Fibroblast of gingiva (primary cell): ENCODE results near the gene CELF3.
A peak's percentile ranks its signal among the peaks of the same experiment; 100 is the strongest.

Source experiments
- DNase-seq: peaks from one replicate; pipeline ENCODE4 v3.0.0-alpha.2; 2011; ENCODE audit warnings: low read depth

The CELF3 gene

DNA sequence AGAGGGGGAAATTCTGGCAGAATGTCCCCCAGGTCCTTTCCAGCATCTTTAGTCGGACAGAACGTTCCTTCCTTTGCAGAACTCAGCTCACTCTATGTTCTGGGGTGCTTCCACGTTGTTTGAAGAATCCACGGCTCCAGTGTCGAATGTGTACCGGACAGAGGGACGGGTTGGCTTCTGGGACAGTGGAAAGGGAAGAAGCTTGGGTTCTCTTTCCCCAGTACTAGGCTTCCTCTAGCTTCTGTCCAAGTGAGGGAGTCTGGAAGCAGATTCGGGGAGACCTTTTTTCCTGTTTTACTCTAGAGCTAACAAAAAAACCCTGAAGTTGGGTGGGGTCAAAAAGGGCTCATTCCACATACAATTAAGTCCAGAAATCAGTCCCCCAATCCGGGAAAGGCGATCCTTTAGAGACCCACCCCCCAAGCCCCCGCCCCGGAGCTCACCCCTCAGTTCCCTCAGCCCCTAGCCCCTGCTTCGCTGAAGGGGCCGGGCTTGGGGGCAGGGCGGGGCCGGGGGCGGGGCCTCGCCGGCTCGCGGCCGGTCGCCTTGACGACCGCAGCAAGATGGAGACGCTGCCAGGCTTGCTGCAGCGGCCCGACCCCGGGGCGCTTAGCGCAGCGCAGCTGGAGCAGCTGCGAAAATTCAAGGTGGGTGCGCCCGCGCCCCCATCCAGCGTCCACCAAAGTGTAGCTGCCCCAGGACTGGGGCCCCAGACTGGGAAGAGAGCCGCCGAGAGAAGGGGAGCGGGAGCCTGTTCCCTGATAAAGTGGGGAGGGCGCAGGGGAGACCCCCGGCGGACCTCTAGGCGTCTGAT, 4.6 kb upstream of the CELF3 start, which contains the start of gene RIIAD1:
RIIAD1 (plus strand) TSS at position 549 of the 814 bp plus-strand sequence; CDS start at position 564, 15 bp downstream.
- DNase-seq: no peak

DNA sequence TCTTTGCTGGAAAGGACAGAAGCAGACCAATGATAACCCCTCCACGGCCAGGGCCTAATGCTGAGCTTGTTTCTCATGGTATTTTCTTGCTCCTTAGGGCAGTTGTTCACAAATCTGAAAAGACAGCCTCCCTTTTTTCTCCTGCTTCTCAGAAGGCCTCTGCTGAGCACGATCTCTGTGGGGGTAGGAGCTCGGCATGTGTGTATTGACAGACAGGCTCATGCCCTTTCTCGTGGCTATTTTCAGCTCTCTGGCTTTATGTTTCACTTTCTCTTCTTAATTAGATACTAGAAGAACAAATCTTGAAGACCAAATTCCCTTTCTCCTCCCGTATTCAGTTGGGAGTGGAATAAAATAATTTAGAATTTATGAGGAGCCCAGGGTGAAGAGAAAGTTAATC, 4.0 kb upstream of the CELF3 start:
- DNase-seq: peak; percentile 9

DNA sequence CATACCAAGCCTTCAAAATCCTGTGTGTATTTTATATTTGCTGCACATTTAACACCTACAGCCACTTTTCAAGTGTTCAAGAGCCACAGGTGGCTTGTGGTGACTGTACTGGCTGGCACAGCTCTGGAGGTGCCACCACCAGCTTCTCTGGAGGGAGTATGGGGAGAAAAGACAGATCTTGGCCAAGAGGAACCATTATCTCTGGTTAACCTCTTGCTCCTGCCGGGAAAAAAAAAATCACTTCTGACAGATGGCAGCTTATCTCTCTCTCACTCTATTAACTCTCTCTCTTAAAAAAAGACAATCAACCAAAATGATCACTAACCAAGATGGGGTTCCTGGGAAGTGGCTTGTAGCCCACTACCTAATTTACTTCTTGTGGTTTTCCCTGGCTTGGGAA, 3.5 kb upstream of the CELF3 start:
- no peak for DNase-seq

DNA sequence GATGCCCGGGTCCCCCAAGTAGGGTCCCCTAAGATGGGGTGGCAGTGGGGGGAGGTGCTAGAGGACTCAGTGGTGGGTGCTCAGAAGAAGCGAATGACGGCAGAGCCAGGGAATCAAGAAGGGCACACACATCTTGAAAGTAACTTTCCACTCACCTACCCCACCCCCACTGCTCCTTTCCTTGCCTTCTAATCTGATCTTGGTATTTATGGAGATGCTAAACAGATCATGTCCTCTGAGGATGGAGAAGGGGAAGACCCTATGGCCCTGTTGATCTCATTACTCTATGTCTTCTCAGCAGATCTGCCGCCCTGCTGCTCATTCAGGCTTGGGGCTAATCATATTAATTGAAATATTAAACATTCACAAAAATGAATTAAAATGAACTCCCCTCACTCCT, 2.1 kb upstream of the CELF3 start:
- no peak for DNase-seq

DNA sequence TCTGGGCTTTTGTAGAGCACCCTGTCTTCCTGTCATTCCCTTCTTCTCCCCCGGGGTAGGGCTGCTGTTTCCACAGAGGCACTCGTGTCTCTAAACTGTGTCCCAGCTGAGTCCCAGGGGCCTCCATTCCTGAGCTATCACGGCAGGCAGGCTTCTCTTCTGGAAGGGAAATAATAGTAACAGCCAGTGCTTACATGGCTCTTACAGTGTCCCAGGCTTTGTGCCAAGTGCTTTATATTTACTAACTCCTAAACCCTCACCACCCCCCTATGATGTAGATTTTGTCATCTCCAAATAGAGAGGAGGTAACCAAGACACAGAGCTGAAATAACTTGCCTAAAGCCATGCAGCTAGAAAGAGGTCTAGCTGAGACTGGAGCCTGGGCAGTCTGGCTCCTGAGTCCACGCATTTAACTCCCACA, 1.4 kb upstream of the CELF3 start:
- no peak for DNase-seq

DNA sequence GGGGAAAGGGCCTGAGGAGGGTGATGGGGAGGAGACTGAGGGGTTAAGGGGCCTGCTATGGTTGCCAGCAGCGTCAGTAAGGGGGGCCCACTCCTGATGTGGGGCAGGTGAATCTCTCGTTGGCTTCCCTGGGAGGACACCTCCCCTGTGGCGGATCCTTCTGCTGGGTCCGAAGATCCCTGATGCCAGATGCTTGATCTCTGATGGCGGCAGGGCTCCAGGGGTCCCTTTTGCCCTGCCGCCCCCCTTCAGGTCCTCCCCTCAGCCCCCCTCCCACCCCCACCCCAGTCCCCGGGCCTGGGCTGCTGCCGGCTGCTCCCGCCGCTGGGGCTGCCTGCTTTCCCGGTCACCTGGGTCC, 219 bp downstream of the CELF3 start:
- DNase-seq: no peak

DNA sequence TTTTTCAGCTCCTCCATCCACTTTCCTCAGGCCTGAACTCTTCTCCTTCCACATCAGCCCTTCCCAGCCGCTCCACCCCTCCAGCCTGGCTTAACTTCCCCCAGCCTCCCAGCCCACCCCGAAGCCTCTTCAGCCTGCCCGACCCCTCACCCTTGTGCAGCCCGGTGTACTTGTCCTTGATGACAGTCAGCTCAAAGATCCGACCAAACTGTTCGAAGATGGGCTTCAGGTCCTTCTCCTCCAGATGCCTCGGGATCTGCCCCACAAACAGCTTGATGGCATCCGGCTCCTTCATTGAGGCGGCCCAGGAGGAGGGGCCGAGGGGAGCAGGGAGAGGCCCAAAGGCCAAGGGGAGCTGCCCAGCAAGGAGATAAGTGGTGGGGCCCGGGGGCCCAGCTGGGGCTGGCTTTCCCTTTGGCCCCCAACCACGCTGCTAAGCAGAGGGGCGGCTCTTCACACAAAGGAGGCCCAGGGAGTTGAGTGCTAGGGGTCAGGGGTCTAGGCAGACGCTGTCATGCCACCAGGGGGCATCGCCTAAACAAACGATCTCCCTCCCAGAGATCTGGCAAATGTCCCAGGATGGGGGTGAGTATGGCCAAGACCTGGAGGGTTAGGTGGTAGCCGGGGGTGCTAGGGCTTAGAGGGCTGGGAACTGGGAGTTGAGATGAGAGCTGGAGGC, 738 bp downstream of the CELF3 start:
- no peak for DNase-seq

DNA sequence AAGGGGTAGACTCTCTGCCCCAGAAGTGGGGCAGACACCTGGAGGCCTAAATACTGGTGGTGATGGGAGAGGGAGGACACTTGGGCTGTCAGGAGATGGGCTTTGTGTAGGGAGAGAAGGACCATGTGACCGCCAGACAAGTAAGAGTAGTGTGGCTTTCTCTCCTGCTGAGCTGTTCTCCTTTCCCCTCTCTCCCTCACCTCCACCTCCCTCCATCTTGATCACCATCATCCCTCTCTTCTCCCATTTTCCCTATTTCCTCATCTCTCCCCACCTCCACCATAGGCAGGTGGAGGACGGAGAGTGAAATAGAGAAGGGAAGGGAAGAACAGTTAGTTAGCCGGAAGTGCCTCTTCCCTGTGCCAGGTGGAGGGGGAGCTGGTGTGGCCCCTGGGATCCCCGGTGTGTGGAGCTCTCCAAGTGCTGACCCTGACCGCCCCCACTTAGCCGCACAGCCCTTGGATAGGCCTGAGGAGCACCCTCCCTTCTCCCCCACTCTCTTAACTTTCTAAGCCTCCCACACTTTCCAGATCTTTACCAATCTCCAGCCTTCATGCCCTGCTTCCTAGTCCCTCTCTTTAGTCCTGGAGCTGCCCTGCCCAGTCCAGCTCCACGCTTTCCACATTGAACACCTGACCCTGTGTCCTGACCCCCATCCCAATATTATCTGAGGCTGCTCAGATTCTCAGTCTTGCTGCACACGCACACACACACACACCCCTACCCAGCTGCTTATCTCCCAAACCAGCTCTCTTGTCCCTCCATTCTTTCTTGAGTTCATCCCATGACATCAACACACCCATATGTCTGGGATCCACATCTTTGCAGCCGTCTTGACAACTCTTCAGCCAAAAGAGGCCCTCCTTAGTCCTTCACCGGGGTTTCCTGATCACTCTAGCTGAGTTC, 1.5 kb downstream of the CELF3 start:
- no peak for DNase-seq

DNA sequence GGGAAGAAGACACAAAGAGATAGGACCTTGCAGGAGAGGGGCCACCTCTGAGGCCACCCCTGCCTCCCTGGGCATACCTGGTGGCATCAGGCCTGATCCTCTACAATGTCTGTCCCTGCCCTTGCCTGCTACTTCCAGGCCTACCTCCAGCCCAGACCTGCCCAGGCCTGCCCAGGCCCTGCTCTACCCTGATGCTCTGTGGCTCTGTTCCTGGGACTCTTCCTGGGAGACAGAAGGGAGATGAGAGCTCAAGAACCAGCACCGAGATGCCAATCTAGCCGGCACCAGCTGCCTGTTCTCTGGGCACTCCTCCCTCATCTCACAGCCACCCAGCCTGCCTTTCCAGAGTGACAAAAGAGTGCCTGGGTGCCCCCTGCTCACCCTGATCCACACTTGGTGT, 2.7 kb downstream of the CELF3 start:
- no peak for DNase-seq

DNA sequence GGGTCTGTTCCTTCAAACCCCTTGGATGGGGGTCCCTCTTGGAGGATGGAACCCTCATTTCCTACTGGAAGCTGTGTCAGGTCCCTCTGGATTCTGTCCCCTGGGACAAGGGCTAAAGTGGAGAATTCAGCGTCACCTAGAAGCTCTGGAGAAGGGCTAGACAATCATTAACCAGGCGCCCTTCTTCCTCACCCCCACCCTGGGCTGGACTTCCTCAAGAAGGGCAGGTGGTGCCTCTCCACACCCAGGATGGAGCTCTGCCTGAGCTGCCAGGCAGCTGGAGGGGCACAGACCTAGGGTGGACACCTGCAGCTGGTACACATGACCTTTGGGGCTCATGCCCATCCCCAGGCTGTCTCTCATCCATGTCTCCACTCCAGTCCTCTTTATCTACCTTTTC, 3.6 kb downstream of the CELF3 start:
- DNase-seq: no peak

DNA sequence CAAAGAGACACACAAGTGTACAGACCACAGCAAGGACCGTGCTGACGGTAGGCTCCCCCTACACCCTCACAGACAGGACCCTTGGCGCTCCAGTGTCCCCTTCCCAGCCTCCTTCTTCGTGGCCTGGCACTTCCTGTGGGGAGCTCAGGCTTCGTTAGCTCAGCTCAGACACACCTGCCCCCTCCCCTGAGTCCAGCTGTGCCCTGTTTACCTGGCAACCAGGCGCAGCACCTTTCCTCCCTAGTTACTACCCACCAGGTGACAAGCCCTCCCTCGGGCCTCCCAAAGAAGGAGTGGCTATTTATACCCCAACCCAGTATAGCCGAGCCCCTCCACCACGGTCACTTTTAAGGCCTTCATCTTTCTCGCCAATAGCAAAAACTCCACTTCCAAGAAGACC, 4.7 kb downstream of the CELF3 start:
- no peak for DNase-seq

DNA sequence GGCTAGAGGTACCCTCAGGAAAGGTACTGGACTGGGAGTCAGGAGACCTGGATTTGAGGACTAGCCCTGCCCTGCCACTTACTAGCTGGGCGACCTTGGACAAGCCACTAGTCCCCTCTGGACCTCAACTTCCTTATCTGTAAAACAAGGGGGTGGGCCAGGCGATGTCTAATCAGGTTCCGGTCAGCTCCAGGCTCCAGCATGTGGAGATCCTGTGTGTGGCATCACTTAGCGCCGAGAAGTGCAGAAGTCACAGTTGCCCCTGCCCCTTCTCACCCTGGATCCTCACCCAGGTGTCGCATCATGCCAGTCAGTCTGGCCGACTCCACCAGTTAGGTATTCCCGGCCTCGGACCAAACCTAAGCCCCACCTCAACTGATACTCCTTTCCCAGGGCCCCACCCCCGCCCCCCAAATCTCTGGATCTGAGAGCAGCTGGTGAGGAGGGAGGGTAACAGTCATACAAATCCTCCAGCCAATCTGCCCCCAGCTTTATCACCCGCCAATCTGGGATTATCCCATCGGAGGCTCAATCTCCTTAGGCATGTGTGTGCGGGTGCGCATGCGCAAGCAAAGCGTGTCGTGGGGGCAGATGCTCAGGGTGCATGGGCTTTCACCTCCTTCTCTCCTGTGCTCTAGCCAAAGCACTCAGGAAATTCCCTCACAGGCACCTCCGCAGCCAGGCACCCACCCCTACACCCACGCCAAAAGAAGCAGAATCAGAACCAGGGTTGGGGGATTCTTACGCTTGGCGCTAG, 5.4 kb downstream of the CELF3 start:
- DNase-seq: no peak

DNA sequence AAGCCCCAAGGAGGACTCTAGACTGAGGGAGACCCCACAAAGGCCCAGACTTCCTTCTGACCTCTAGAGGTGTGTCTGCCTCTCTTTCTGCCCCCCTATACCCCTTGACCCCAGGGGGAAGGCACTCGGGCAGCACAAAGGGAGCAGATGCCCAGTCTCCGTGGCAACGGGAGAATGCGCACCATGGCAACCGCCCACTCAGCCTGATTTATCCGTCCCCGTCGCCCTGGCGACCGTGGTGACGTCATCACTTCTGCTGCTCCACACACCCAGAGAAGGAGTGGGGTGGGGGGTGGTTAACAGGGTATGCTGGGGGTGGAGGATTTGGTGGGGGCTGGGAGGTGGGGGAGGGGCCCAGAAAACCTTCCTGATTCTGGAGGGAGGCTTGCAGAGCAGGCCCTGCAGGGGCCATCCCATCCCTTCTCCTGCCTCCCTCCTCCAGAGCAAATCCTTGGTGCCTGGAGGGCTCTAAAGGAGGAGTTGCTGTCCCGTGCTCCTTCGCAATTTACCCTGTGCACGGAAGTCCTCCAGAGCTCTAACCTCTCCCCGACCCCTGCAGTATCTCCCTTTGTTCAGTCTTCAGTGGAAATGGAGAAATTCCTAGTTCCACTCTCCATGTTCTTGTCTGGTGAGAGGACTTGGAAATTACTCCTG, 6.3 kb downstream of the CELF3 start:
- DNase-seq: no peak

DNA sequence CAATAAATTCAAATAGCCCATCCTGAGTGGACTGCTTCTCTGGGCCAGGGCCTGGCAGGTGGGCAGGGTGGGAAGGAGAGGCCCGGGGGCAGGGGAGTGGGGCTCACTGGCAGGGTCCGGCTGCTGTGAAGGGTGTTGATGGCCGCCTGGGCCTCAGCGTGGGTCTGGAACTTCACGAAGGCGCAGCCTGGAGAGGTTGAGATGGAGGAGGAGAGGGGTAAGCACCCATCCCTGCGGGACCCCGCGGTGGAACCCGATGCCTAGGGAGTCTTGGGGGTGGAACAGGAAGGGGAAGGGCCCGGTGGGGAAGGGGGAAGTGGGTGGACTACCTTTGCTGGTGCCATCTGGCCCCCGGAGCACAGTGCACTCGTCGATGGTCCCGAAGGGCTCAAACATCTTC, 7.7 kb downstream of the CELF3 start:
- DNase-seq: no peak

DNA sequence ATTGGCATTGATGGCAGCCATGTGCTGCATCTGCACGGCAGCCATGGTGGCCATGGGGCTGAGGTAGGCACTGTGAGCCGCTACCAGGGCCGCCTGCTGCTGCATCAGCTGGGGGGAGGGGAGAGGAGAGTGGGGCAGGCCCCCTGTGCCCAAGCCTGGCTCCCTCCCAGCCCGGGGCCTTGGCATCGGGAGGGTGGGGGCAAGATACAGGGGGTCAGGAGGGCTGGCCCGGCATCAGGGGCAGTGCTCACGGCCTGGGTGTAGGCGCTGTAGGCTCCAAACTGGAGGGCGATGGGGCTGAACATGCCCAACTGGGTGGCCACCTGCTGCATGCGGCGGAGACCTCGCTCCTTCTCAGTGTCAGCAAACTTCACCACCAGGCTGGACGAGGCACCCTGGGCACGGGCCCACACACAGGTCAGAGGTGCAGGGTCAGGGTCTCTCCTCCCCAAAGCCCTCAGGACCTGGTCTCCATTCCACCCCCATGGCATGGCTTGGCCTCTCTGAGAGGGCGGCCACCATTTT, 9.0 kb downstream of the CELF3 start:
- no peak for DNase-seq

DNA sequence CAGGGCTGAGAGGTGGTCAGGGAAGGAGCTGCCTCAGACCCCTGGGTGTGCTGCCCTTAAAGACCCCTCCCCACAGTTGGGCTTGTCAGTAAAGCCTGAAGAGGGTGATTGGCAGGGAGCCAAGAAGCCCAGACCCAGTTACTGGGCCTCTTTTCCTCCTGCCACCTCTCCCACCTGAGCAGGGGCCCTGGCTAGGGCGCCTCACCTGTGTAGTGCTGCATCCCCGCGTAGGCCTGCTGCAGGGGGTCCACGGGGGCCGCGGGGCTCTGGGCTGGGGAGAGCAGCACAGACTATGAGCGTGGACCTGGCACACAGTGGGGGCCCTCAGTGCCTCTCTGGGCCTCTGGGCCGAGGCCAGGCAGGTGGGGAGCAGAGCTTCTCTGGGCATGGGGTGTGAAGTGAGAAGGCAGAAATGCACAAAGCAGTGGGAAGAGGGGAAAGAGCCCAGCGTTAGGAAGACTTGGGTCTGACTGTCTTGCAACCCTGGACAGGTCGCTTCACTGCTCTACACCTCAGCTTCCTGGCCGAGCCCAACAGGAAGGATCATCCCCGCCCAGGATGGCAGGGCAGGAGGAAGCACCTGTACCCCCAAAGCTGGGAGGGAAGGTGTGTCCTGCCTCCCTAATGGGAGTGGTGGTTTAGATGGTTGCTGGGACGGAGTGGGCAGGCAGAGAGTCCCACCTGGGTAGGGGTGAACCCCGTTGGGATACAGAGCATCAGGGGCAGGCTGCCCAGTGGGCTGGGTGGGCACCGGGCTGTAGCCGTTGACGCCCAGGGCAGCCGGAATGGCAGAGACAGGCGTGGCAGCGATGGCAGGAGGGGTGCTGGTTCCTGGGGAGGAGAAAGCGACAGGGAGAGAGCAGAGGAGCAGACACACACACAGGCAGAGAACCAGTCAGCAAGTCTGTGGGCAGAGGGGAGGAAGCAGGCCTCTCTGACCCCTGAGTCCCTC, 9.9 kb downstream of the CELF3 start:
- DNase-seq: no peak

DNA sequence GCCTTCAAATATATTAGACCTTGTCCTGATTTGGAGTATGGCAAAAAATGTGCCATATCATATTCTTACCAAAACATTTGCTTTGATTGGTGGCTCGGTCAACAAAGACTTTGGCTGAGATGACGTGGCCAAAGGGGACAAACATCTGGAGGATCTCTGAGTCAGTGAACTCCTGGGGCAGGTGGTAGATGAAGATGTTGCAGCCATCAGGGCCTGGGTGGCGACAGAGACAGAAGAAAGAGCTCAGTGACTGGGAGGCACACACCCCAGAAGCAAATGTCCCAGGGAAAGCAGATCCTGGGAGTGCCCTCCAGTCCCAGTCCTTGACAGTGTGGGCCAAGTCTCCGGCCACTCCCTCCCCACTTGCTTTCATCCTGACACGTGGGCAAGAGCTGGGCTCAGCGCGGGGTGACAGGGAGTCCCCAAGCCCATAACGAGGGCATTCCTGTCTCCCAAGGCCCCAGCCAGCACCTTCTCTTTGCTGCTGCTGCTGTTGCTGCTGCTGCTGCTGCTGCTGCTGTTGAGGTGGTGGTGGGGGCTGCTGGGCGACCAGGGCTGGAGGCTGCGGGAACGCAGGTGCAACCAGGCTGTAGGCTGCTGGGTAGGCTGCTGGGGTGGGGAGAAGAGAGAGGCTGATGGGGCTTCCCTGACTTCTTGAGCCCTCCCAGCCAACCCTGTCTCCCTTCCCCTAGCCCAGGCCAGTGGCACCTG, 10.7 kb downstream of the CELF3 start:
- DNase-seq: no peak

DNA sequence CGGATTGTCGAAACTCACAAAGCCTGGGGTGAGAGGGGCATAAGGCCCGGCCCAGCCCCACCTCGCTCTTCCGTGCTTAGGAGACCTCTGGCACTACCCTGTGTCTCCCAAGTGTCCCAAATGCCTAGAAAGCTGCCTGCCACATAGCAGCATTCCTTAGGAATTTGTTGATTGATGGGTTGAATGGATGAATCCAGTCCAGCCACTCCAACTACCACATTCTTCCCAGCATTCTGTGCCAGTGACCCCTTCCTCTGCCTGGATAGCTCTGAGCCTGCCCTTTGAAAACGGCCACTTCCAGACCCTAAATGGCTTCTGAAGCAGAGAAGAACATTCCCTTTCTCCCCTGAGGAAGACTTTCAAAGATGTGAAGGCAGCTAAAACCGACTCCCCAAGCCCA, 11.5 kb downstream of the CELF3 start:
- no peak for DNase-seq

DNA sequence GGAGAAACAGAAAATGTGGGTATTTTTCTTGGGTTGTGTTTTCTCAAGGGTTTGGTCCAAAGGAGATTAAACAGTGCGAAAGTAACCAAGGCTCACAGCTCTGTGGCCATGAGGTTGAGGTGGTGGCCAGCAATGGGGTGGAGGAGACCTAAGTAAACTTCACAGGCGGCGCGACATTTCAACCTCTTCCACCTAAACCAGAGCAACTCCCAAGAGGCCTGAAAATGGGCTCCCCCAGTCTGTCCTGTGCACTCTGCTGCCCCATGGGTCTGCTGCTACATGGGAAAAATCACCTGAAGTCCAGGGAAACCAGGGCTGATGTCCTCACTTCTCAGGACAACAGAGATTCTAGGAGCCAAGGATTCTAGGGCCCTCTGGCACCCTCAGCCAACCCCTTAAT, 12.4 kb downstream of the CELF3 start:
- DNase-seq: no peak
